Stimulated activated CD8-positive, alpha-beta memory T cell treated with anti-CD3 and anti-CD28 coated beads, Interleukin-15, amount 100 ng/mL, for 4 hours (primary cell): ENCODE results near the gene CAVIN1.
A peak's percentile ranks its signal among the peaks of the same experiment; 100 is the strongest.
"Not testable (repeated sequence)": the region's sequence is repeated elsewhere in the genome, so short reads cannot be mapped to it uniquely, and the experiment has no call there.

Experiments used
- DNase-seq, 2 donors: peaks; one replicate each; pipeline ENCODE4 v3.0.0-alpha.2; 2020; ENCODE audit warnings: low read depth in 2 of 2

CAVIN1 gene

GRCh38 chr17:42429726-42430447, 6.8 kb upstream of the CAVIN1 start:
- DNase-seq, result no peak

DNA sequence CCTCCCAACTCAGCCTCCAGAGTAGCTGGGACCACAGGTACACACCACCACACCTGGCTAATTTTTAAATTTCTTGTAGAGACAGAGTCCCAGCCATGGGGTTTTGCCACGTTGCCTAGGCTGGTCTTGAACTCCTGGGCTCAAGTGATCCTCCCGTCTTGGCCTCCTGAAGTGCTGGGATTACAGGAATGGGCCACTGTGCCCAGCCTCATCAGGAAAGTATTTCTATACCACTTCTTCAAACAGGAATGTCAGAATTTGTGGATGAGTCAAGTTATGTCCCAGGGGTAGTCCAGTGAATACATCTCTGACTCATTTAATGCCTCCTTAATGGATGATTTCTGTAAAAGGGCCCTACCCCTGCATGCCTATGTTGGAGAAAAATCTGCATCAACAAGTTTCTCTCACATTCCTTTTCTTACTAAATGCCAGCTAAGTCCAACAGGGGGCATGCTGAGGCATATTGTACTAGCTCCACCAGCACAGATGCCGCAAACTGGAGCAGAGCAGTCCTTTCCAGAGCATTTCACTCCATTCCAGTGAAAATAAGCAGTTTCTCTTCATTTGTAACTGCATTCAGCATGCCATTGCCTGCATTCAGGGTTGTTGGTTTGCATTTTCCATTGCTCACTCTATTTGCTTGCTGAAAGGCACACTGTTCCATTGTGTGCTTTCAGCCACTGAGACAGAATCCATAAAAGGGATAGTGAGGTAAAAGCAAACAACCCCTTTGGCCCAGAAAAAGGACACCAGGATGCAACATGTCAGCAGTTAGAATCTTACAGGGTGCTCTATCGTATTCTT, 5.3 kb upstream of the CAVIN1 start:
- DNase-seq, result no peak

GRCh38 chr17:42424991-42425610, 2.0 kb upstream of the CAVIN1 start:
- DNase-seq, result no peak

GRCh38 chr17:42423766-42424165, 710 bp upstream of the CAVIN1 start:
- no peak for DNase-seq

- no peak for DNase-seq
Observed at GRCh38 chr17:42422412-42422957, 571 bp downstream of the CAVIN1 start.

- no peak for DNase-seq
Observed at GRCh38 chr17:42421507-42422338, 1.3 kb downstream of the CAVIN1 start.

DNA sequence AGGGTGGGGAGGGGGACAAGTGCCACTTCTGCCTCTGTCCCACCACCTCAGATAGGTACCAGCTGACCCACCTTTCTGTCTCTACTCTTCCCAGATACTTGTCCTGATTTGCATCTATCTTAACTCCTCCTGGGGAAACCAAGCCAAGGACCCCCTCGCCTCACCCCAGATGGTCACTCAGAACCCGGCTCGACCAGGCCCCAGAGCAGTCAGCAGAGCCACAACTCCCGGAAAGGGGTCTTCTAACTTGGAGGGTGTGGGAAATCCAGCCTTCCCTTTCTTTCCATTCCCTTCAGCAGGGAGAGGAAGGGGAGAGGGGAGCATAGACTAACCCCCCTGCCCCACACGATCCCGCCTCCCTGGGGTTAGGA, 1.9 kb downstream of the CAVIN1 start:
- no peak for DNase-seq

DNA sequence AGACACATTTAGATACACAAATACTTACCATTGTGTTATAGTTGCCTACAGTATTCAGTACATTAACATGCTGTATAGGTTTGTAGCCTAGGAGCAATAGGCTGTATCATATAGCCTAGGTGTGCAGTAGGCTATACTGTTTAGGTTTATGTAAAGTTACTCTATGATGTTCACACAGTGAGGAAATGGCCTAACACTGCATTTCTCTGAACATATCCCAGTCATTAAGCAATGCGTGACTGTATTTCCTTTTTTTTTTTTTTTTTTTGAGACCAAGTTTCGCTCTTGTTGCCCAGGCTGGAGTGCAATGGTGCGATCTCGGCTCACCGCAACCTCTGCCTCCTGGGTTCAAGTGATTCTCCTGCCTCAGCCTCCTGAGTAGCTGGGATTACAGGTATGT, 5.1 kb downstream of the CAVIN1 start:
- DNase-seq, result not testable (repeated sequence)

DNA sequence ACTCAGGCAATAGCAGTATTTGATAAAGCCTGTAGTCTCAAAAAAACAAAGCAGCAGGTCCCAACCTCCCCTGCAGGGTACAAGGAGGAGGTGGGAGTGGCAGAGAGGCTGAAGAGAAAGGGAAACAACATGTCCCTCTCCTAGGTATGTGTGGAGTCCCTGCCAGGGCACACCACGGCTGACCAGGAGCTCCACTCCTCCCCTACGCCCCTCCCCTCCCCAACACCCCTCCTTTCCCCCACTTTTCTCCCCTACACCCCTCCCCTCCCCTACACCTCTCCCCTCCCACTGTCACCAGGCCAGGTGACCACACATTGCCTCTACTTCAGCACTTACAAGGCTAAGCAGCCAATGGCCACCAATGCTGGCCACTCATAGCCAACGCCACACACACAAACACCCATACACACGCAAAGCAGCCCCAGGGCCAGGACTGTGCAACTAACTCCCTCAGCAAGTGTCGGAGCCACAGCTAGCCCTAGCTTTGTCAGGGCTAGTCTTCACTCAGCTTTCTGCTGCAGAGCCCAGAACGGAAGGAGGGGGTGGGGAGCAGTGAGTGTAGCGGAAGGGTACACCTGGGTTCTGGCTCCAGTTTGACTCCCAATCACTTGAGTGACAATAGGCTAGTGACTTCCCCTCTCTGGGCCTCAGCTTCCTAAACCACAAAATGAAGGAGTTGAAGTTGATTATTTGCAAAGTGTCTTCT, 8.2 kb downstream of the CAVIN1 start:
- no peak for DNase-seq

GRCh38 chr17:42413464-42414040, 9.5 kb downstream of the CAVIN1 start:
- DNase-seq, result no peak

DNA sequence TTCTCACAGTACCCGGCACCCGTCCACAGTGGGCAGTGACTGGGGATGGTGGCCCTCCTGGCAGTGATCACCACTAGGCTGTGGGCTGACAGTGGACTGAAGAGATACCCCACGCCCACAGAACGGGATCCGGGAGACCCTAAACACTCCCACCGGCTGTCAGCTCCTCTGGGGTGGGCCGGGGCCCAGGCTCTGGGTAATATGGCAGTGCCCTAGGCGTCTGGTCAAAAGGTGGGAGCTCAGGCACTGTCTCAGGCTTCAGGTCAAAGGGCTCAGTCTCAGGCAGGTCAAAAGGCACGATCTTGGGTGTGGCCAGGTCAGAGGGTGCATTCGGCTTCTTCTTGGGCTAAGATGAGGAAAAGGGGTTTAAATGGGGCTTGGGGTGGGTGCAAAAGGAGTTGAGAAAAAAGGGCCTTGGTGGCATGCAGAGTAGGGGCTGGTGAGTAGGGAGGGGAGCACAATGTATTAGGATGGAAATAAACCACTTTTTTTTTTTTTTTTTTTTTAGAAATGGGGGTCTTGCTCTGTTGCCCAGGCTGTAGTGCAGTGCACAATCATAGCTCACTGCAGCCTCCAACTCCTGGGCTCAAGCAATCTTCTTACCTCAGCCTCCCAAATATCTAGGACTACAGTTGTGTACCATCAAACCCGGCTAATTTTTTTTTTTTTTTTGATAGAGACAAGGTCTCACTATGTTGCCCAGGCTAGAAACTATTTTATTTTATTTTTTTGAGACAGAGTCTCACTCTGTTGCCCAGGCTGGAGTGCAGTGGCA, 11.0 kb downstream of the CAVIN1 start:
- DNase-seq, result no peak

DNA sequence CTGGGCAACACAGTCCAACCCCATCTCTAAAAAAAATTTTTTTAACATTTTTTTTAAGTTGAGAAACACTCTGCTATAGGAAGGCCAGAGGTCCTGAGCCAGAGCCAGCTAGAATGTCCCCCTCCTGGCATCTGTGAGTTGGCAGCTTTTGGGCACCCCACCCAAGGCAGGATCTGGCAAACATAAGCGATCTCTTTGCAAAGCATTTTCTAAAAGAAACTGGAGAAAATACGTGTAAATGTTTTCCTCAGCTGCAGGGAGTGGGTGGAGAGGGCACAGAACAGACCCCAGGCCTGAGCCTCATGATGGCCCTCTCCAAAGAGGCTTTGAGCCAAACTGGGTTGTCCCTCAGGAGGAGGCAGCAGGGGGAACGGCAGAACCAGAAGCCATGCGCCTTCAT, 11.7 kb downstream of the CAVIN1 start:
- no peak for DNase-seq

- no peak for DNase-seq
Observed at GRCh38 chr17:42410319-42410685, 12.8 kb downstream of the CAVIN1 start.

DNA sequence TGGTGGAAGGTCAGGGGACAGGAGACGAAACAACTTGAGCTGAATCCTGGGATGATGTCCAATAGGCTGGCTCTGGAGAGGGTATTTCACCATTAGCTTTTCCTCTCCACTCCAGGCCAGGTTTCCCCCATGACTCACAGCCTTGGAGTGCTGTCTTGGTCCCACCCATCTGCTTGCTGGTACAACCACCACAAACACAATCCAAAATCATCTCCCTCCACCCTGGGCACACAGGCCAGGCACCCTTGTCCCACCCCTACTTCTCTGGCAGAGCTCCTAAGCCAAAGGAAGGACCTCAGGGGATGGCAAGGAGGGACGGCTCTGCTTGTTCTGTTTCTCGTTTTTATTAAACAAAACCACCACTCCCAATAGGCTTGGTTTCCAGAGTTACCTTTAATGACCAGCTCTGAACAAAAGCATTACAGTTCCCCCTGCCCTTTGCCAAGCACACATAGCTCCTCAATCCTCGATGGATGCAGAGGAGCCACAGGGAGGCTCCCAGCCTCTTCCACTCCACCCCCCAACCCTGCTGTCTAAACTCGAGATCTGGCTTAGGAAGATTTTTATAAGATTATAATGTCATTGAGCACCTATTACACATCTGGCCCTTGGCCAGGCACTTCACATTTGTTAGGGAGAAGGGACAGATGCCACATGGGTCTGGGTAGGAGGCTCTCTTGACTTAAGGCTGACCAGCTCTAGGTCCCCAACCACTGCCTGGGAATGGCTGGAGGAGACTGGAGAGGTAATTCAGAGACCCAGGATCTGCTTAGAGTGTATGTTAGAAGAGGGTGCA, 13.3 kb downstream of the CAVIN1 start:
- DNase-seq, result no peak

DNA sequence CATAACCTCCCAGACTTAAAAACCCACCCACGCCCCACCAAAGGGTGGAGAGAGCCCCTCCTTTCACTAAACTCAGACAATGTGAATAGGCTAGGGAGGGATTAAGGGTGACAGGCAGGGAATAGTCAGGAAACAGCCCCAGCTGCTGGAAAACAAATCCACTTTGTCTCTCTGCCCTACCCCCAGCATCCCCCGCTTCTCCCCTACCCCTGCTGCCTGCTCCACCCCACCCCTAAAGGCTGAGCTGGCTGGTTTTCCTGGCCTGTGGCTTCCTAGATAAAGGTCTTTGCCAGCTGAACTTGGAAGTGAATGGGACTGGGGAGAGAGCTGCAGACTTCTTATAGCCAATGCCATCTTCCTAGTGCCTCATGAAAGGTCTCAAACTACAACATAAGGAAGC, 15.0 kb downstream of the CAVIN1 start:
- no peak for DNase-seq

- DNase-seq, result no peak
Observed at GRCh38 chr17:42407289-42407836, 15.7 kb downstream of the CAVIN1 start.

- no peak for DNase-seq
Observed at GRCh38 chr17:42406615-42407288, 16.3 kb downstream of the CAVIN1 start.

- DNase-seq, result peak; percentile 59 to 62
Observed at GRCh38 chr17:42405963-42406495, 17.0 kb downstream of the CAVIN1 start.
